GM19351 (cell line): ENCODE results near the gene HMGB4.

Experiments used
- ATAC-seq: cut with Tn5 transposase; IDR thresholded peaks from one replicate; pipeline ENCODE4 v1.9.1; 2021; ENCODE audit warnings: mild to moderate bottlenecking, moderate library complexity; ENCODE audit not compliant: unreplicated experiment

The HMGB4 gene, protein sequence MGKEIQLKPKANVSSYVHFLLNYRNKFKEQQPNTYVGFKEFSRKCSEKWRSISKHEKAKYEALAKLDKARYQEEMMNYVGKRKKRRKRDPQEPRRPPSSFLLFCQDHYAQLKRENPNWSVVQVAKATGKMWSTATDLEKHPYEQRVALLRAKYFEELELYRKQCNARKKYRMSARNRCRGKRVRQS

DNA sequence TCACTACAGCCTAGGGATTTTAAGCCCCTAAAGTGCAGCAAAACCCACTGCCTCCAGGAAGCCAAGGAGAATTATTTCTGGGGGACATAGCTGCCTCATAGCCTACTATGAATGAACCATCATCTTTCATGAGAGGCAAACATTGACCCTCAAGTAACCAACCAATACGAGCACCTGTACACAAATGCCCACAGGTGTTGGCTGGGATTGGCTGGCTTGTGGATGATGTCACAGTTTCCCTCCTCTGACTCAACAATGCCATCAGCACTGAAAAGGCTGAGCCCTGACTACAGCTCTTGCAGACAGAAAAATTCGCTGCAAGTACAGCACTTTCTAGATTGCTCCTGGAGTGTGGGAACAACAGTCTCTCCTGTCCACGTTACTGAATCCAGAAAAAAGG is at the start of gene HMGB4:
TSS of gene HMGB4 (plus strand) at position 301 of the 400 bp plus-strand sequence. CDS start 113 bp downstream, outside the sequence.
- ATAC-seq: no peak

GRCh38 chr1:33814166-33814565 is 49.7 kb upstream of the HMGB4 start:
- ATAC-seq: no peak

- no peak for ATAC-seq
Observed at GRCh38 chr1:33815061-33815460, 48.8 kb upstream of the HMGB4 start.

- no peak for ATAC-seq
Observed at GRCh38 chr1:33818071-33818470, 45.8 kb upstream of the HMGB4 start.

DNA sequence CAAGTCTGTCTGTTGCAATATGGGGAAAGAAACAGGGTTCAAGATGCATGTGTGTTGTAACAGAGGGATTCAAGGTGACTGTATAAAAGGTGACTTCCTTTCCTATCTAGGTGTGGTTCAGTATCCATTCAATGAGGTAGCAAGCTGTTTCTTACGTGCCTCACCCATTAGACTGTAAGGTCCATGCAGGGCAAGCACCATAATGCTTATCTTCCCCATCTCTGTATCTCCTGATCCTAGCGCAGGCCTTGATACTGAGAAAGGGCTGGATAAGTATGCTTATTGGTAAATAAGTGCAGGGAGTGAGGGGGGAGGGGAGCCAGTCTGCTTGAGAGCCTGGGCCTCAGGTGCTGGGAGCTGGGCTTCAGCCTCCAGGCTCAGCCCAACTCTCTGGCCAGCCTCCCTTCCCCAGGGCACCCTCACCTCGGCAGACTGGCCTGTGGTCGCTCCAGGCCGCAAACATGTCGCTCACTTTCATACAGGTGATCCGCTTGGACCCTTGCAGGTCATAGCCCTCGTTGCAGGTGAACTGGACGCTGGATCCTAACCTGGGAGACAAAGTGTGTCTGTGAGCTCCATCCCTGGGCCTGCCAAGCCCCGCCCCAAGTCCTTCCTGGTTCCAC is 44.5 kb upstream of the HMGB4 start:
- ATAC-seq: no peak

GRCh38 chr1:33819913-33820311 is 44.0 kb upstream of the HMGB4 start:
- no peak for ATAC-seq

DNA sequence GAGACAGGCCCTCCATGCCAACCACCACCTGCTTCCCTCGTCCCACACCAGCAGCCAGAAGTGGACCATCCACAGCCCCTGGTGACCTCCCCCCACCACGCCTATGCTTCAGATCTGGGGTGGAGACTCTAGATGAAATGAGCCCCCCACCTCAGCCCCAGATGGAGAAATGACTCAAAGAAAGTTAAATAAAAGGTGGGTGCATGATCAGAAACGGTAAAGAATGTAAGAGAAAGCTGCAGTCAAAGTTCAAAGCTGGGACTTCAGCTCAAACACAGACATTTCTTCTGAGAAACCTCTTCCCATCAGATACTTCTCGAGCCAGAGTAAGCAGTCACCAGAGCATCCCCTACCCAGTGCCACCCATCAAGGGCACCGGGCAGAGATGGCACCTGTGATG is 43.1 kb upstream of the HMGB4 start:
- no peak for ATAC-seq

- no peak for ATAC-seq
Observed at GRCh38 chr1:33821291-33821690, 42.6 kb upstream of the HMGB4 start.

- no peak for ATAC-seq
Observed at GRCh38 chr1:33822396-33822795, 41.5 kb upstream of the HMGB4 start.

DNA sequence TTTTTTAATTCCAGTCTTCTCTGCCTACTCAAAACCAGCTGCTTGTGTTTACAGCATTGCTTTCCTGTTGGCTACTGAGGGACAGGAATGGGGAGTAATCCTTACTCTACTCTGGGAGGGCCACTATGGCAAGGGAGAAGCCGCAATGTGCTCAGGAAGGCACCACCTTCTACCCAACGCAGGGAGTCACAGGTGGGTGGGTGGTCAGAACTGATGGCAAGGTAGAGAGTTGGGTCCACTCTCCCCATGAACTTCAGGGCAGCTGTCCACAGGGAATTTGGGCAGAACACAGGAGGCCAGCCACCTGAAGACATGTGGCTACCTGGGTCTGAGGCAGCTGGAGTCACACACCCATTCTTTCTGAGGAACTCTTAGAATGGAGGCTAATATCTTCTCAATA is 40.5 kb upstream of the HMGB4 start:
- ATAC-seq: no peak

DNA sequence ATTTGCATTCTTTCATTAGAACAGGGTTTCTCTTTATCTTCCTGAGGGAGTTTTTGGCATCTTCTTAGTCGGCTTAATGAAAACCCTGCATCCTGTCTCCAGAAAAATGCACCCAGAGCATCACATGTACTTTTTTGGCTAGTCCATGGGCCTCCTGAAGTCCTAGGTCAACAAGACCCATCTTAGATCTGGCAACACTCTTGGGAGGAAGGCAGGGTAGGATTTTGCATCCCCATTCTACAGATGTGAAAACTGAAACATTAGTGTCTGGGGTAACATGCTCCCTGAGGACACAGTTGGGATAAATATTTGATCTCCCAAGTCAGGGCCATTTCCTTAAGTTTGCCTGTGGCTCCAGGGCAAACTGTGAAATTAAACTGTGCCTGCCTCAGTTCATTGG is 40.0 kb upstream of the HMGB4 start:
- no peak for ATAC-seq

DNA sequence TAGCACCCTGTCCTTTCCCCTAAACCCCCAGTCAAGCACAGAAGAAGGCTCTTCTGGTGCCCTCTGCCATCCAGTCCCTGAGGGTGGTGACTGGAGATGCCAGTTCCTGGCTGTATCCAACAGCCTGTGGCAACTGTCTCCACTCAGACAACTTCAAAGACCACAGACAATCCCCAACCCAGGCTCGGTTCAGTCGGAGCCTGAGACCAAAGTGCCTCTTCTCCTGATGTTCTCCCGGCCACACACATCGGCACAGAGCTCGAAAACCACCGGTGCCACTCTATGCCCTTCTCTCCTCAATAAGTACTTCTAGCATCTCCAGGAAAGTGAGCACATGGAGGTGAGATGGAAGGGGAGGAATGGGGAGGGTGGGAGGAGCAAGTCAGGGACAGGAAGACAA is 39.6 kb upstream of the HMGB4 start:
- no peak for ATAC-seq

GRCh38 chr1:33824971-33825370 is 38.9 kb upstream of the HMGB4 start:
- ATAC-seq: no peak

DNA sequence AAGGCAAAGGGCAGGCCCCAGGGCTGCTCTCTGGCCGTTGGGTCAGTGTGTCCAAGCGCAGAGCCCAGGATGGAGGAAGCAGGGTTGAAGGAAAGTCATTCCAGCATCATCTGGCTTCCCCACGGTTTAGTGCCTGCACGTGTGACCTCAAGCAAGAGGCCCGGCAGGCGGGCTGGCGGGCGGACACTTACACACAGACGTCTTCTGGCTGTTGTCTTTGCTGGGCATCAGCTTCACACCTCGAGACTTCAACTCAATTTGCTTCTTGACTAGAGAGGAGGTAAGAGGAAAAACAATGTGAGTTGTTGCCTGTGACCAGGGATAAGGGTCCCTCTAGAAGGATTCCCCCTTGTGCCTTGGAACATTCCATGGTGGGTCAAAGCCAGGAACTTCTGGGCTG is 38.4 kb upstream of the HMGB4 start:
- no peak for ATAC-seq

- ATAC-seq: no peak
Observed at GRCh38 chr1:33826311-33826710, 37.6 kb upstream of the HMGB4 start.

DNA sequence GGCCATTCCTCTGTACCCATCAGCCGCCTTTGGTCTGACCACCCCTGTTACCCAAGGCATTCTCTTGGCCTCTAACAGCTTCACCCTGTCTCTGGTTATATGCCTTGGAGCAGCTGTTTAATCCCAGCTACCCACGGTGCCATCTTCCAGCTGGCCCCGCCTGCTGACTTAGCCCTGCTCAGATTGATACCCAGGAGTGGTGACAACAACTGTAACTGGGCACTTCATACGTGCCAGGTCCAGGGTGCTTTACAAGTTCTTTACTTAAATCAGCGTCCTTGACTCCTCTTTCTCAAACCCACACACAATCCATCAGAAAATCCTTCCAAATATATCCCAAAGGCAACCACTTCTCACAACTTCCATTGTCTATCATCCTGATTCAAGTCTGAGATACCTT is 37.2 kb upstream of the HMGB4 start:
- no peak for ATAC-seq

DNA sequence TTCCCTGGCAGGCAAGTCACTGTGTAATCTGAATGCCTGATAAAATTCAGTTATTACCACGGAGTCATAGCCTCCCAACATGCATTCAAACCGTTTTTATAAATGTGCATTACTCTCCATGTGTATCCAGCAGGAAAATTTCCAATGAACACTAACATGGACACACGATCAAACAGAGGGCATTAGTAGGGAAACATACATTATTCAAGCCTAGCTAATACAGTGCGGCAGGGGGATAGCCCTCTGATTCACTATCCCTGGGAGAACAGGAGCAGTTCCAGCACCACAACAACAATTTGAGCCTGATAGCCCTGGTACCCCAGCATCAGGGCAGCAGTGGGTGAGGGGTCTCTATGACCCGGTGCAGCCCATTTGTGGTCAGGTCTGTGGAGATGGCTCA is 35.8 kb upstream of the HMGB4 start:
- no peak for ATAC-seq

- ATAC-seq: no peak
Observed at GRCh38 chr1:33828654-33829053, 35.2 kb upstream of the HMGB4 start.

DNA sequence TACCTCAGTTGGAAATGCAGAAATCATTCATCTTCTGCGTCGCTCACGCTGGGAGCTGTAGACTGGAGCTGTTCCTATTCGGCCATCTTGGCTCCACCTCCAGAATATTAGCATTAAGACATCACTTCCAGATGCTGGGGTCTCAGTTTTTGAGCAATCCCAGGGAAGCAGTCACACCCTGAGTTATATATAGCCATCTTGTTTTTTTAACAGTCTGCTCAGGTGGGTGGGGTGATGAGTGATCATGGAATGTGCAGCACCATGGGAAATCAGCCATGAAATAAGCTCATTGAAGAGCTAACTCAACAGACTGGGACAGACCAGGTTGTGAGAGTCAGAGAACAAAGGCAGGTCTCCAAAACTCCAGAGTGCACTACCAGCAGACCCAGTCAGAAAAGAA is 27.0 kb upstream of the HMGB4 start:
- ATAC-seq: no peak

GRCh38 chr1:33837635-33838034 is 26.2 kb upstream of the HMGB4 start:
- ATAC-seq: no peak

- no peak for ATAC-seq
Observed at GRCh38 chr1:33841494-33841893, 22.4 kb upstream of the HMGB4 start.

- ATAC-seq: no peak
Observed at GRCh38 chr1:33842348-33842747, 21.5 kb upstream of the HMGB4 start.

GRCh38 chr1:33844166-33844565 is 19.7 kb upstream of the HMGB4 start:
- ATAC-seq: no peak
